Astrocyte of the spinal cord (primary cell): ENCODE measurements around the gene SRGAP1.

Experiments used
- DNase-seq: peaks from one replicate; pipeline ENCODE4 v3.0.0; 2011; ENCODE audit warnings: low read depth, low spot score
- H3K4me3 ChIP-seq: 2 replicates; pipeline ENCODE4 v1.5.1; 2011; ENCODE audit warnings: low read depth, mild to moderate bottlenecking, low read length, moderate library complexity
- CTCF ChIP-seq: IDR thresholded peaks from 2 replicates; pipeline ENCODE4 v1.5.1; 2012; ENCODE audit warnings: low read depth, mild to moderate bottlenecking, low read length, inconsistent platforms
- in situ Hi-C: cut with HindIII; loops from 2 replicates; pipeline ENCODE4 v1.10.0; 2017; ENCODE audit warnings: low sequenced_read_pairs

SRGAP1 gene

GRCh38 chr12:63844391-63845341 is at the start of gene SRGAP1:
Gene SRGAP1, plus strand, starts transcription at chr12:63844700. Its CDS starts 117 bp downstream, at chr12:63844817.
- in situ Hi-C loops = no loop called here
- peak within 1 kb of the TSS; percentile 98 for H3K4me3 ChIP-seq
- peak; percentile 80 for DNase-seq
- TF ChIP-seq CTCF = no peak

DNA sequence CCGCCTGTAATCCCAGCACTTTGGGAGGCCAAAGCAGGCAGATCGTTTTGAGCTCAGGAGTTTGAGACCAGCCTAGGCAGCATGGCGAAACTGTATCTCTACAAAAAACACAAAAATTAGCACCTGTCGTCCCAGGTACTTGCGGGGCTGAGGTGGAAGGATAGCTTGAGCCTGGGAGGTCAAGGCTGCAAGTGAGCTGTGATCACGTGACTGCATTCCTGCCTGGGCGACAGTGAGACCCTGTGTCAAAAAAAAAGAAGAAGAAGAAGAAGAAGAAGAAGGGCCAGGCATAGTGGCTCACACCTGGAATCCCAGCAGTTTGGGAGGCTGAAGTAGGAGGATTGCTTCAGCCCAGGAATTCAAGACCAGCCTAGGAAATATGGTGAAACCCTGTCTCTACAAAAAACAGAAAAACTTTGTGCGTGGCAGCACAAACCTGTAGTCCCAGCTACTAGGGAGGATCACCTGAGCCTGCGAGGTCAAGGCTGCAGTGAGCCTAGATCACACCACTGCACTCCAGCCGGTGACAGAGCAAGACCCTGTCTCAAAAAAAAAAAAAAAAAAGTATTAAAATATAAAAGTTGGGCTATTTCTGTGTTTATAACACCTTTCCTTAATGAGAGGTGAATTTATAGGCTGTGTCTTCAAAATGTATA is 49.3 kb upstream of the SRGAP1 start:
- DNase-seq = no peak
- H3K4me3 ChIP-seq = no peak overlapping the region
- no peak for TF ChIP-seq CTCF
- in situ Hi-C loops = no loop called here

- in situ Hi-C loops = no loop called here
- no peak for DNase-seq
- no peak overlapping the region for H3K4me3 ChIP-seq
- no peak for TF ChIP-seq CTCF
Observed at GRCh38 chr12:63795944-63796343, 48.6 kb upstream of the SRGAP1 start.

- in situ Hi-C loops = no loop called here
- peak; percentile 48 for TF ChIP-seq CTCF
- DNase-seq = peak; percentile 37
- no peak overlapping the region for H3K4me3 ChIP-seq
Observed at GRCh38 chr12:63802012-63802608, 42.4 kb upstream of the SRGAP1 start.

GRCh38 chr12:63804746-63805145 is 39.8 kb upstream of the SRGAP1 start:
- in situ Hi-C loops = no loop called here
- H3K4me3 ChIP-seq = no peak overlapping the region
- no peak for TF ChIP-seq CTCF
- DNase-seq = no peak
